ENCODE data around the gene EDC3.

Gene EDC3

GRCh38 chr15:74620636-74621545, 74.9 kb downstream of the EDC3 start:
- H3K4me3 ChIP-seq (ENCODE audit: low read depth, low read length): no peak overlapping the region
- DNase-seq (ENCODE audit: low read depth): peak; percentile 86
- TF ChIP-seq, protein P1, sequence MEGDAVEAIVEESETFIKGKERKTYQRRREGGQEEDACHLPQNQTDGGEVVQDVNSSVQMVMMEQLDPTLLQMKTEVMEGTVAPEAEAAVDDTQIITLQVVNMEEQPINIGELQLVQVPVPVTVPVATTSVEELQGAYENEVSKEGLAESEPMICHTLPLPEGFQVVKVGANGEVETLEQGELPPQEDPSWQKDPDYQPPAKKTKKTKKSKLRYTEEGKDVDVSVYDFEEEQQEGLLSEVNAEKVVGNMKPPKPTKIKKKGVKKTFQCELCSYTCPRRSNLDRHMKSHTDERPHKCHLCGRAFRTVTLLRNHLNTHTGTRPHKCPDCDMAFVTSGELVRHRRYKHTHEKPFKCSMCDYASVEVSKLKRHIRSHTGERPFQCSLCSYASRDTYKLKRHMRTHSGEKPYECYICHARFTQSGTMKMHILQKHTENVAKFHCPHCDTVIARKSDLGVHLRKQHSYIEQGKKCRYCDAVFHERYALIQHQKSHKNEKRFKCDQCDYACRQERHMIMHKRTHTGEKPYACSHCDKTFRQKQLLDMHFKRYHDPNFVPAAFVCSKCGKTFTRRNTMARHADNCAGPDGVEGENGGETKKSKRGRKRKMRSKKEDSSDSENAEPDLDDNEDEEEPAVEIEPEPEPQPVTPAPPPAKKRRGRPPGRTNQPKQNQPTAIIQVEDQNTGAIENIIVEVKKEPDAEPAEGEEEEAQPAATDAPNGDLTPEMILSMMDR (IDR thresholded peaks at IDR 0.05; ENCODE audit: insufficient read depth, low read depth, low read length, missing control alignments): peak; percentile 99

- TF ChIP-seq, protein P1 (IDR thresholded peaks at IDR 0.05; ENCODE audit: insufficient read depth, low read depth, low read length, missing control alignments): no peak
- H3K4me3 ChIP-seq (ENCODE audit: low read depth, low read length): no peak overlapping the region
- DNase-seq (ENCODE audit: low read depth): no peak
These were observed 75.7 kb downstream of the EDC3 start for GRCh38 chr15:74619916-74620635.

DNA sequence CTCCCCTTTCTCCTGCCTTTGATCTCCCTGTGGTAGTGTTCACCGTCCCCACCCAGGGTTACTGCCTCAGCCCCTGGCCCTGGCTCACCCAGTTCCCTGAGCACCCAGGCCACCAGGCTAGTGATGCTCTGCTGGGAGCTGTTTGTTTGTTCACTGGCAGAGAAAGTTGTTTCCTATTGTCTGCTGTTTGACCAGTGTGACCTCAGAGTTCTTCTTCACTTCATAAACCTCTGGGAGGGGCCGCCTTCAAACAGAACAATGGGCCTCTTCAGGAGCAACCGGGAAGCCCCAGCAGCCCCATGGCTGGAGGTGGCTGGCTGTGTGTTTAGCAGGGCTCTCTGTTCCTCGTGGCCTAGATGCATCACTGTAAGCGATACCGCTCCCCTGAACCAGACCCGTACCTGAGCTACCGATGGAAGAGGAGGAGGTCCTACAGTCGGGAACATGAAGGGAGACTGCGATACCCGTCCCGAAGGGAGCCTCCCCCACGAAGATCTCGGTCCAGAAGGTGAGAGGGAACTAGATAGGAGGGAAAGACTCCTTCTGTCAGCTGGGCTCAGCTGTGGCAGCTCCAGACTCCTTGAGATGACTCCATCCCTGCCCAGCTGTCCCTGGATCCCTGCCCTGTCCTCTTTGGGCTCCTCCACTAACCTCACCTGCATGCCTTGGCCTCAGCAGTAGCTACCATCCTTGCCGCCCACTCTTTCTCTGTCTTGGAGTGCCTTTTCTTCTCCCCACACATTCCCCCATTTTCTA, 76.8 kb downstream of the EDC3 start:
- no peak overlapping the region for H3K4me3 ChIP-seq (ENCODE audit: low read depth, low read length)
- TF ChIP-seq, protein P1 (IDR thresholded peaks at IDR 0.05; ENCODE audit: insufficient read depth, low read depth, low read length, missing control alignments): no peak

DNA sequence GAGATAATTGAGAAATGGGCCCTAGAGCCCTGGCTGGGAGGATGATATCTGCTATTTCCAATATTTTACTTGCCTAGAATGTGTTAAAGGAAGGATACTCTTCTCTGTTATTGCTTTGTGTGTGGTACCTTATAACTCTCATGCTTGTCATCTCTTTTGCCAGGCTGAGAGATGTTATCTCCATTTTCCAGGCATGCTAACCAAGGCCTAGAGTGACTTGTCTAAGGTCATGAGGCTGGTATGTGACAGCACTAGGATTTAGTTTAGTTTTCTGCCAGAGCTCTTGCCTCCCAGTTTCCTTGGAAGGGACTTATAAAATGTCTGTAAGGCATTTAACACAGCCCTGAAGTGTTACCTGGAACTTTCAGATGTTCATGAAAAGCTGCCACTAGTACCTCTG, 78.8 kb downstream of the EDC3 start:
- TF ChIP-seq, protein P1 (IDR thresholded peaks at IDR 0.05; ENCODE audit: insufficient read depth, low read depth, low read length, missing control alignments): no peak
- H3K4me3 ChIP-seq (ENCODE audit: low read depth, low read length): peak overlapping the region; percentile 95
- DNase-seq (ENCODE audit: low read depth): no peak

More for the DNA sequence above, 76.8 kb downstream of the EDC3 start:
- no peak for DNase-seq (ENCODE audit: low read depth)

DNA sequence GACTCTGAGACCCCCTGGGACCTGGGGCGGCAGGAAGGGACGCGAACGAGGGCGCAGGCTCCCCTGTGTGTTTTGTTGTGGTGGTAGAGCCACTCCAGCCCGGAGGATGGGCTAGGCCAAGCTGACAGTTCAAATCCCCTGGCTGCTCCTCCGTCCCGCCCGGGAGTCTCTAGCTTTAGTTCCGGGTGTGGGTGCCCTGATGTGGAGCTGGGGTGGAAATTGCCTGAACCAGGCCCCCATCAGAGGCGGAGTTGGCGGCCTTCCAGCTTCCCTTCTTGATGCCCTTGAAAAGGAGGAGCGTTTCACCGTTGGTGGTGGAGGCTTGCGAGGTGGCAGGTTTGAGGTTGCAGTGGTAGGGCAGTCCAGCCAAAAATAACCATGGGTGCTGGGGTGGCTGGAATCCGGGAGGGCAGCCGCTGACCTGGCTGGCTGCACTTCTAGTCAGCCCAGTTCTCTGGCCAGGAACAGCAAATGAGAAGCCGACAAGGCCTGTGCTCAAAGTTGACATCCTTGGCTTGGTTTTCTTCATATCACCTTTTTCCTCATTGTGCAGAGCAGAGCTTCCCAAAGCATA, 79.4 kb downstream of the EDC3 start:
- peak; percentile 69 for DNase-seq (ENCODE audit: low read depth)
- TF ChIP-seq, protein P1 (IDR thresholded peaks at IDR 0.05; ENCODE audit: insufficient read depth, low read depth, low read length, missing control alignments): no peak
- peak overlapping the region; percentile 95 for H3K4me3 ChIP-seq (ENCODE audit: low read depth, low read length)
